Fibroblast of skin of scalp (primary cell): ENCODE measurements around the gene MOCS3. TPM values are rescaled to one million over a fixed set of nuclear protein-coding genes. Genes with fewer than 3 reads are reported as not detected.
A peak's percentile ranks its signal among the peaks of the same experiment; 100 is the strongest.

Experiments used
- DNase-seq: peaks from one replicate; pipeline ENCODE4 v3.0.0-alpha.2; 2013
- polyA plus RNA-seq, 2 experiments: library from polyadenylated mRNA; unstranded; fragments of 120-200 nt; gene quantifications; one replicate each; pipeline ENCODE4 v1.2.1, GENCODE V29; 2013; ENCODE audit not compliant: insufficient read length in 2 of 2

Gene MOCS3
- polyA plus RNA-seq (2013, experiment 1 of 2; ENCODE audit: insufficient read length): 3.8 TPM
- polyA plus RNA-seq (2013, experiment 2 of 2; ENCODE audit: insufficient read length): 3.5 TPM

- DNase-seq: peak; percentile 93
These were observed at the start of gene MOCS3 for GRCh38 chr20:50958615-50959542. TSS of gene MOCS3 (plus strand) at chr20:50958818. CDS start at chr20:50958843, 25 bp downstream.

- no peak for DNase-seq
These were observed 49.2 kb upstream of the MOCS3 start for GRCh38 chr20:50909413-50909812.

DNA sequence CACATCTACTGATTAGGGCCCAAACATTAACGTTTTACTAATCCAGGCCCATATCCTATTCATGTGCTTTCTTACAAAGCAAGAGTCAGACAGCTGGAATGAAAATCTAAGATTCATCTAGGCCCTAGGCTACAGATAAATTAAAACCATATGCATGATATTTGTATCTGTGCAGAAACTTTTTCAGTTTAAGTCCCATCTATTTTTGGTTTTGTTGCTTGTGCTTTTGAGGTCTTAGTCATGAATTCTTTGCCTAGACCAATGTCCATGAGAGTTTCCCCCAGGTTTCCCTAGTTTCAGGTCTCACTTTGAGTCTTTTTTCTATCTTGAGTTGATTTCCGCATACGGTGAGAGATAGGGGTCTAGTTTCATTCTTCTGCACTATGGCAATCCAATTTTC is 47.6 kb upstream of the MOCS3 start:
- peak; percentile 90 for DNase-seq

GRCh38 chr20:50911716-50912115 is 46.9 kb upstream of the MOCS3 start:
- no peak for DNase-seq

DNA sequence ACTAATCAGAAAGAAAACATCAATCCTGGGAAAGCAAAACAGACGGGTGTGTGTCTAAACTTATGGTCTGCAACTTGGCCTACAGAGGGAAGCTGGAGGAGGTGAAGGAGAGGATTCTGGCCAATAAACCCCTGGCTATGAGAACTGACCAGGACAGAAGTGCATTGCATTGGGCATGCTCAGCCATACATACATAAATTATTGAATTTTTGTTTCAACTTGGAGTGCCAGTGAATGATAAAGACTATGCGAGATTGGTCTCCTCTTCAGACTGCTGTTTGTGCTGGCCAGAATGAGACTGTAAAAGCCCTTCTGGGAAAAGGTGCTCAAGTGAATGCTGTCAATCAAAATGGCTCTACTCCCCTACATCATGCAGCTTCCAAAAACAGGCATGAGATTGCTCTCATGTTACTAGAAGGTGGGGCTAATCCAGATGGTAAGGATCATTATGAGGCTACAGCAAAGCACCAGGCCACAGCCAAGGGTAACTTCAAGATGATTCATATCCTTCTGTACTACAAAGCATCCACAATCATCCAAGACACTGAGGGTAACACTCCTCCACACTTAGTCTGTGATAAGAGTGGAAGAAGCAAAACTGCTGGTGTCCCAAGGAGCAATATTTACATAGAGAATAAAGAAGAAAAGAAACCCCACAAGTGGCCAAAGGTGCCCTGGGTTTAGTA is 44.8 kb upstream of the MOCS3 start:
- peak; percentile 71 for DNase-seq

- DNase-seq: peak; percentile 38
These were observed 43.2 kb upstream of the MOCS3 start for GRCh38 chr20:50915424-50915823.

- peak; percentile 45 for DNase-seq
These were observed 42.4 kb upstream of the MOCS3 start for GRCh38 chr20:50916257-50916656.

GRCh38 chr20:50916934-50917333 is 41.7 kb upstream of the MOCS3 start:
- no peak for DNase-seq

GRCh38 chr20:50918403-50918802 is 40.2 kb upstream of the MOCS3 start:
- no peak for DNase-seq

- DNase-seq: no peak
These were observed 39.1 kb upstream of the MOCS3 start for GRCh38 chr20:50919567-50919966.

DNA sequence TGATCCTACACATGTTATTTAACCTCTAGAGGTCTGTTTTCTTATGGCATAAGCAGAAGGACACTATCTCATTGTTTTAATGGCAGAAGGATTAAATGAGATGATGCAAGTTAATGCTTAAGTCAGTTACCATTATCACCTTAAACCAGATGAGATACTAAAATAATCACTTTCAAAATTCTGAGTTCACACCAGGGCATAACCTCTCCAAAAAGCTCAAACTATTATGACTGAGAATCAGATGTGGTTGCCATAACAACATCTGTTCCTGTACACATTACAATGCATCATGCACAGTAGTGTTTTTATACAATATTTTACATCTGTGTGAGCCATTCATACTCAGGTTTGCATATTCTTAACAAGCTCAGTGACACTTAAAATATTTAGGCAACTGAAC is 37.6 kb upstream of the MOCS3 start:
- no peak for DNase-seq

- DNase-seq: no peak
These were observed 36.7 kb upstream of the MOCS3 start for GRCh38 chr20:50921803-50922501.

GRCh38 chr20:50924261-50924920 is 34.2 kb upstream of the MOCS3 start:
- DNase-seq: no peak

GRCh38 chr20:50926530-50926929 is 32.1 kb upstream of the MOCS3 start:
- DNase-seq: no peak

GRCh38 chr20:50928469-50928868 is 30.1 kb upstream of the MOCS3 start:
- no peak for DNase-seq

DNA sequence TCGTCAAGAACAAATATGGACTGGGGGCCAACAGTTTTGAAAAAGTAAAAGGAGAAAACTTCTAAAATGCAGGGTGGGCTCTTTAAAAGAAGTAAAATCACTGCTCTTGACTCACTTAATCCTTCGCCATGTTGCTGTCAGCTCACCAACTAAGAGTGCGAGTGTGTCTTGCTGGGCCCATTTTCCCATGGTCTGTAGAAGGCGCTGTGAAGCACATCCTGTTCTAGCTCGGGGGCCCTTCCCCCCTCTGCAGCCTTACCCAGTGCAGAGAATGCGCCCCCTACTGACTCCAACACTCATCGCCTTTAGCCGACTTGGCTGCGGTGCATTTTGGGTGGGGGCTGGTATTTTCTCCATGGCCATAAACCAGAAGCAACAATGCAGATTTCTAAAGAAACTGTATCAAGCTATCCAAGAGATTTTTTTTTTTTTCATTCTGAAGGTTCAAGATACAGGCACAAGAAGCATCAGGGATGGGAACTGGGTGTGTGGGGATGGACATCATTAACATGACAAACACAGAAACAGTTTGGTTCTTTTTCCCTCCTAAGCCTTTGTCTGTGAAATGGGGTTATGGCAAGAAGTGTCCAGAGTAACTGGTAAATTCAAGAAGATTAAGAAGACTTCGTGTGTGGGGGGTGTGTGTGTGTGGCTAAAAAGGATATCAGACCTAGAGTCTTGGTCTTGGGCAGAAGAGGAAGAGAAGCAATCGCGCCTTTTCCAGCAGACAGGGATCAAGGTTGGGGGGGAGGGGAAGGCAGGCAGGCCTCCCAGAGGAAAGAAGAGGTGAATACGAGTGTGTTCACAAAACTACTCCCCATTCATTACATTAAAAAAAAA is 29.1 kb upstream of the MOCS3 start:
- peak; percentile 96 for DNase-seq

- no peak for DNase-seq
These were observed 28.3 kb upstream of the MOCS3 start for GRCh38 chr20:50930139-50930975.

GRCh38 chr20:50930976-50931305 is 27.7 kb upstream of the MOCS3 start:
- DNase-seq: no peak

DNA sequence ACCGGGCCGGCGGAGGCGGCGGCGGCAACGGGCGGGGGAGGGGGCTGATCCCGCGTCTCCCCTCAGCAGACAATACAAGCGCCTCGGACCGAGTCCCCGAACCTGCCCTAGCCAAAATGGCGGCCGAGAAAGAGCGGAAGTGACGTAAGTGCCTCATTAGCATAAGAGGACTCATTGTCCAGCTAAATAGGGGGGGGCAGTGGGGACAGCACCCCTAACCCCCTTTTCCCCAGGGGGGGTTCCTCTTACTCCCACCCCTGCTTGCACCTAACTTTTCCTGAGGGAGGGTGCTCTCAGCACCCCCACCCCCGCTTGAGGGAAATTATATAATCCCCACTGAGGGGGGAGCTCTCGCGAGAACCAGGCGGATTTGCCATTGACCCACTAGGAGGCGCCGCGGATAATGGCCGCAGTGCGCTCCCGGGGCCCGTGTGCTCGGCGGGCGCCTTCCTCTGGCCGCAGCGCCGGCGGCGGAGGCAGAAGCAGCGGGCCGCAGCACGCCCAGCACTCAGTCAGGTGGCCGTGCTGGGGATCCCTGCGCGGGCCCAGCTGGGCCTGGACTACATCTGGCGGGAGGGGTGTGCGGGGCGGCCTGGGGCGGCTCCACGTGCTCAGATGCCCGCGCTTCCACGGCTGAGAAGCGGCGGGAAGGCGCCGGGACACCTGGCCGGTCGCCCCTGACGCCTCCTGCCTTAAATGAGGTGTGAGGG is 27.2 kb upstream of the MOCS3 start, which contains the start of gene ADNP:
Gene ADNP (minus strand): TSS at position 132 of the 710 bp plus-strand sequence. CDS start 27,441 bp downstream, outside the sequence.
- DNase-seq: peak; percentile 93

GRCh38 chr20:50932016-50932485 is 26.6 kb upstream of the MOCS3 start:
- DNase-seq: no peak
